ENCODE data around the gene MAP1B. TPM values are rescaled to one million over a fixed set of nuclear protein-coding genes. Genes with fewer than 3 reads are reported as not detected.

Gene MAP1B
- total and polyA plus RNA-seq, 9 of the 15 experiments (the other 6 are each of a cell fraction or from before 2014, with no cell fraction given), result 5.2 to 66.1 (median 17.3) TPM

GRCh38 chr5:72117307-72117706 is 10.0 kb downstream of the MAP1B start:
- in situ Hi-C loops (cut with MboI), result no loop called here
- no TSS peak for BruUV-seq (replicated peaks)
- no peak overlapping the region for H3K9ac ChIP-seq (ENCODE audit: insufficient read depth in 1 of 2, low read depth in 2 of 2, low read length in 2 of 2)
- H3K27ac ChIP-seq (ENCODE audit: extremely low read depth, low read depth, low read length), result no peak overlapping the region
- no peaks in the 10 kb centered on the region for H3K9me3 ChIP-seq (replicated peaks; ENCODE audit: control insufficient read depth, insufficient read depth, low read depth, low read length)
- ChIA-PET POLR2A (interaction anchor here (1.7 kb wide), 1 partner anchor 9 kb away, joined by 6 read pairs; no protein-coding TSS in a partner anchor), CTCF (ENCODE audit: low intra/inter-chr PET ratio) (no interaction called here)
- FAIRE-seq (no peak), ATAC-seq (no peak), DNase-seq (ENCODE audit: extremely low read depth in 1 of 4, low spot score in 3 of 4) (no peak)
- H2AFZ ChIP-seq (ENCODE audit: low read depth, low read length), result no peak overlapping the region
- peaks cover 62% of the 10 kb centered on the region for H3K36me3 ChIP-seq (ENCODE audit: control insufficient read depth, insufficient read depth, low read length)
- peaks cover 10% of the 10 kb centered on the region; the same call in 1 of the 2 replicates for H4K20me1 ChIP-seq (replicated peaks; ENCODE audit: control insufficient read depth, insufficient read depth, low read length)
- no peaks in the 10 kb centered on the region for H3K4me1 ChIP-seq (replicated peaks in 1 of 2; ENCODE audit: control insufficient read depth in 2 of 2, insufficient read depth in 2 of 2, low read length in 2 of 2)
- H3K4me3 ChIP-seq, result no peak overlapping the region
- H3K27me3 ChIP-seq (ENCODE audit: control insufficient read depth in 2 of 2, insufficient read depth in 2 of 2, low read length in 2 of 2), result no peaks in the 10 kb centered on the region
- peaks cover 21% of the 10 kb centered on the region for H3K79me2 ChIP-seq (ENCODE audit: control insufficient read depth, insufficient read depth, low read length)
- H3K9me1 ChIP-seq (ENCODE audit: control insufficient read depth, insufficient read depth, low read length), result no peaks in the 10 kb centered on the region
- H3K4me2 ChIP-seq (ENCODE audit: insufficient read depth, low read length), result no peak overlapping the region
- intact Hi-C loops (cut with micrococcal nuclease), result no loop called here
- no peak for TF ChIP-seq ZNF586 (CRISPR knock-in tag; conservative IDR thresholded peaks at IDR 0.05)
- TF ChIP-seq ZBTB40 (IDR thresholded peaks at IDR 0.05), result no peak
- TF ChIP-seq ZBTB40 (CRISPR knock-in tag; IDR thresholded peaks at IDR 0.05), result no peak
- no peak for TF ChIP-seq GABPB1 (CRISPR knock-in tag; IDR thresholded peaks at IDR 0.05)
- no peak for TF ChIP-seq PCBP1 (IDR thresholded peaks at IDR 0.05; ENCODE audit: low read depth, low read length, poor library complexity, severe bottlenecking)
- TF ChIP-seq CREB3L1 (IDR thresholded peaks at IDR 0.05; ENCODE audit: borderline replicate concordance, low read depth), result no peak

Data from K562 (cell line).